GM13977 (cell line): ENCODE measurements around the gene MRPL32.

Experiments
- DNase-seq: peaks from one replicate; pipeline ENCODE4 v3.0.0; 2012; ENCODE audit warnings: low spot score
- in situ Hi-C: fragments of 300-500 bp; cut with MboI; formaldehyde crosslinking; loops from one replicate; pipeline ENCODE4 v1.12.0; 2022; ENCODE audit warnings: low sequenced_read_pairs, low pct_unique_long_range_greater_than_20kb, mixed read lengths, inconsistent platforms; ENCODE audit not compliant: unreplicated experiment
- TF ChIP-seq, protein P1 (sequence below): IDR thresholded peaks from 2 replicates; pipeline ENCODE4 v1.5.1; 2012; ENCODE audit warnings: mild to moderate bottlenecking, control low read depth; ENCODE audit not compliant: insufficient read depth; ENCODE audit errors: extremely low read depth, missing control alignments

MRPL32 gene

DNA sequence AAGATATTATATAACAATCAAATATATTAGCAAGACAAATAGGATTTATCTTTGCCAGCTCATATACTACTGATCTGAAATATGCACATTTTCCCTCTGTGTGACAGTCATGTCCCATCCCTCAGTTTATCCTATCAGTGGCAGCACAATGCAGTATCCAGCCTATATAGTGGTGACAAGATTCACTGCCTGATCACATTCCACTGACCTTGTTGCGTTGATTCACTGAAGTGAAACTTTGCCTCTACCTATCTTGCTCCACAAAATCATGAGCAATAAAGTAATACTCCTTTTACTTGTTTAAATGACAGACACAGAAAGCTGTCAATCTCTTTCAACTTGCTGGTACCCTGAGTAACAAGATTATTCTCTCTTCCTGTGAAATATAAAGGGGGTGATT lies 6.5 kb upstream of the MRPL32 start:
- in situ Hi-C loops, result loop anchor here (25.0 kb wide), 3 partner anchors 337 to 912 kb away; no protein-coding TSS in a partner anchor

DNA sequence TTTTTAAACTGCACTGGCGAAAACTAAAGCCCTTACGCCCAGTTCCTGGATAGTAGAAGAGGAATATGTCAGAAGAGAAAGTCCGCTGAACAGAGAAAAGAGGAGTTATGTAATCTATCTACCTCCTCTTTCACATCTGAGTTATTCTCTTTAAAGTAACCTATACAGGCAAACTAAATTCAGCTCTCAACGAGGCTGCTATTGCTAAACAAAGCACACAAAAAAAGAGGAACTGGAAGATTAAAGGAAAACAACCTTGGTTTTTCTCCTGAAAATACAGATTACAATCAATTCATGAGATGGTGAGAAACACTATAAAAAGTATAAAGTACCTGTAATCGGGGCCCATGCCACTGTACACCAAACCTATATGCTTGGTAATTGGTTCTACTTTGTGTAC lies 6.0 kb upstream of the MRPL32 start:
- in situ Hi-C loops, result loop anchor here (25.0 kb wide), 3 partner anchors 336 to 911 kb away; no protein-coding TSS in a partner anchor
- DNase-seq, result no peak

More for the DNA sequence above, 6.5 kb upstream of the MRPL32 start:
- TF ChIP-seq, protein P1, sequence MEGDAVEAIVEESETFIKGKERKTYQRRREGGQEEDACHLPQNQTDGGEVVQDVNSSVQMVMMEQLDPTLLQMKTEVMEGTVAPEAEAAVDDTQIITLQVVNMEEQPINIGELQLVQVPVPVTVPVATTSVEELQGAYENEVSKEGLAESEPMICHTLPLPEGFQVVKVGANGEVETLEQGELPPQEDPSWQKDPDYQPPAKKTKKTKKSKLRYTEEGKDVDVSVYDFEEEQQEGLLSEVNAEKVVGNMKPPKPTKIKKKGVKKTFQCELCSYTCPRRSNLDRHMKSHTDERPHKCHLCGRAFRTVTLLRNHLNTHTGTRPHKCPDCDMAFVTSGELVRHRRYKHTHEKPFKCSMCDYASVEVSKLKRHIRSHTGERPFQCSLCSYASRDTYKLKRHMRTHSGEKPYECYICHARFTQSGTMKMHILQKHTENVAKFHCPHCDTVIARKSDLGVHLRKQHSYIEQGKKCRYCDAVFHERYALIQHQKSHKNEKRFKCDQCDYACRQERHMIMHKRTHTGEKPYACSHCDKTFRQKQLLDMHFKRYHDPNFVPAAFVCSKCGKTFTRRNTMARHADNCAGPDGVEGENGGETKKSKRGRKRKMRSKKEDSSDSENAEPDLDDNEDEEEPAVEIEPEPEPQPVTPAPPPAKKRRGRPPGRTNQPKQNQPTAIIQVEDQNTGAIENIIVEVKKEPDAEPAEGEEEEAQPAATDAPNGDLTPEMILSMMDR, result no peak
- DNase-seq, result no peak

DNA sequence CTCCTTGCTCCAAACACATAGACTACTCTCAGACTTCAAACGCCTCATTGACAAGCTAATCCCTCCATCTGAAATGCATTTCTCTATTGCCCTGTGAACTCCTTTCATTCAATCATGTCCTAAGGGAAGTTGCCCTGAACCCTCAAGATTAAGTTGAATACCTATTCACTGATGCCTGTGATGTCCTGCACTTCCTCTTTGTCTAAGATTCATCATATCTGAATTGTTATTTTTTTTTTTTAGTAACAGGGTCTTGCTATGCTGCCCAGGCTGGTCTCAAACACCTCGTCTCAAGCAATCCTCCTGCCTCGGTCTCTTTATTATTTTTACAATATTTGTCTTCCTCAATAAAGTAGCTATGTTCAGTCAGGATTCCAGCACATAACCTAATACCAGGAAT lies 3.4 kb upstream of the MRPL32 start:
- TF ChIP-seq, protein P1, result no peak
- in situ Hi-C loops, result loop anchor here (25.0 kb wide), 3 partner anchors 334 to 909 kb away; no protein-coding TSS in a partner anchor
- DNase-seq, result no peak

More for the DNA sequence above, 6.0 kb upstream of the MRPL32 start:
- TF ChIP-seq, protein P1, result no peak

DNA sequence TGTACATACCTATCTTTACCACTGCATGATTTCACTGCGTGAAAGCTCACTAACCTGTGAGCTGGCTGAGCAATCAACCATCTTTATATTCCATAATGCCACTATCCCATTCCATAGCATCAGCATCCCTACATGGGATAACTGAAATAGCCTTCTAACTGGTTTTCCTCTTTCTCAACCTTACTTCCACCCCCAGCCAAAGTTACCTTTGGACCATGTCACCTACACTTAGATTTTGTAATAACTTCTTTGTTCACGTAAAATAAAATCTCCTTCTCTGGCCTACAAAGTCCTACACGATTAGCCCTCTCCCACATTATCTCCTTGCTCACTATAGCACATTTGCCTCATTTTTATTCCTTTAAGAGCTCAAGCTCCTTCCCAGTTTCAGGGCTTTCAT lies 2.7 kb upstream of the MRPL32 start:
- TF ChIP-seq, protein P1, result no peak
- no peak for DNase-seq
- in situ Hi-C loops, result loop anchor here (25.0 kb wide), 3 partner anchors 333 to 908 kb away; no protein-coding TSS in a partner anchor

DNA sequence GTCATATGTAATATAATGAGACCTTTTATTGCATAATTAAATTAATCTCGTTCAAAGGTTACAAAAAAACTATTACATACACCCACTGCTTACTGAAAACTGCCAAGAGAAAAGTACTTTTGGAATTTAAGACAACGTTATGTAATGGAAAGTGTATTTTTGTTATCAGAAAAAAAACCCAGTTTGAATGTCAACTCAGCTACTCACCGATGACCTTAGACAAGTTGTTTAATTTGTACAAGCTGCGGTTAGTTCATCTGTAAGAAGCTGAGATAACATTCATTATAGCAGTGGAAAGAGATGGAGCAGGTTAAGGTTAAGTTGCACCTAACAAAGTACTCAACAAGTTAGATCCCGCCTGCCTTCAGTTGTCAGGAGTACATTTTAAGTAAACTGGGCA lies 1.3 kb upstream of the MRPL32 start:
- in situ Hi-C loops, result loop anchor here (25.0 kb wide), 3 partner anchors 331 to 906 kb away; no protein-coding TSS in a partner anchor
- no peak for DNase-seq
- TF ChIP-seq, protein P1, result no peak

DNA sequence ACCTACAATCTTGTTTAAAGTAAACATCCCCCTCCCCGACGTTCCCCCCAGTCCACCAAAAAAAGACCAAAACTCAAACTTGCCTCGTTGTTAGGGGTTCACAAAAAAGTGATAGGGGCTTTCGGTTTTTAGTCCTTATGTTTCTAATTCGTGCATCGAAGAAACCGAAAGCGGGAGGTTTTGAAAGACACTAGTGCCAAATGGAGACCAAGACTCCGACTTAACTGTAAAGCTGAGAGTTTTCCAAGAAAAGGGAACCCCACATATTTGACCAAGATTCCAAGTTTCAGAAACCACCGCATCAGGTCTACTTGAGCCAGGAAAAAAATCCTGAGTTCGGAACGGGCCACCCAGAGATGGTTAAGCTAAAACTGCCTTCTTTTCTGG lies 736 bp upstream of the MRPL32 start:
- TF ChIP-seq, protein P1, result no peak
- in situ Hi-C loops, result loop anchor here (25.0 kb wide), 3 partner anchors 331 to 906 kb away; no protein-coding TSS in a partner anchor
- no peak for DNase-seq
